Measurements from ENCODE around the gene ADGRD2. TPM values are rescaled to one million over a fixed set of nuclear protein-coding genes. Genes with fewer than 3 reads are reported as not detected.

The ADGRD2 gene
- total and polyA plus RNA-seq, 7 donors, result not detected

DNA sequence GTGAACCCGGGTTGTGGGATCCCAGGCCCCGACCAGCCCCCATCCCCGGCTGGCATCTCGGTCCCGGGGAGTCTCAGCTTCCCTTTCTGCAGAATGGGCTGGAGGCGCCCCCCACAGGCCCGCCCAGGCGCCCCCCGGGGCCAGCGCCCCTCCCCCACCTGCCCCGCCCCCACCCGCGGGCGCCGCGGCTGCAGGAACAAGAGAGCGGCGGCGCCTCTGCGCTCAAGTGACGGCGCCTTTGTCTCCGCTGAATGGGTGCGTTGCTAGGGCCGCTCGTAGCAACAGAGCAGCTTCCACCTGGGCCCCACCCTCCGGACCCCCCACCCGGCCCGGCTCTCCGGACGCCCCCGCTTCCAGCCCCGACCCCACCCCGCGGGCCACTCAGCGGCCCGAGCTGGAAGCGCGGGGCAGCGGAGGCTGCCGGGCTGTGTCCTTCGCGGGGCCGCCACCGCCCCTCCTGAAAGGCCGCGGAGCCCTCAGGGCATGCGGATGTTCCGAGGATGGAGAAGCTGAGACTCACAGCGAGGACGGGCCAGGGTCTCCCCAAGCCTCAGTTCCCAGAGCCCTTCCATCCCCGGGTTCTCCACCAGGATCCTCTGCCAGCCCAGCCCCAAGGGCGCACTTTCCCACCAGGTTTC, 27.5 kb downstream of the ADGRD2 start:
- Histone ChIP-seq H3K4me3 (peak overlapping the region in 2 of 4 donors; percentile 26 to 30), H3K9me3 (no peaks in the 10 kb centered on the region), H3K36me3 (no peaks in the 10 kb centered on the region), H3K27me3 (peaks cover 21 to 82% (median 58%) of the 10 kb centered on the region in 3 donors), H3K27ac (no peak overlapping the region), H3K4me1 (peaks cover 0 to 11% (median 10%) of the 10 kb centered on the region in 4 donors)
- TF ChIP-seq, protein P1, sequence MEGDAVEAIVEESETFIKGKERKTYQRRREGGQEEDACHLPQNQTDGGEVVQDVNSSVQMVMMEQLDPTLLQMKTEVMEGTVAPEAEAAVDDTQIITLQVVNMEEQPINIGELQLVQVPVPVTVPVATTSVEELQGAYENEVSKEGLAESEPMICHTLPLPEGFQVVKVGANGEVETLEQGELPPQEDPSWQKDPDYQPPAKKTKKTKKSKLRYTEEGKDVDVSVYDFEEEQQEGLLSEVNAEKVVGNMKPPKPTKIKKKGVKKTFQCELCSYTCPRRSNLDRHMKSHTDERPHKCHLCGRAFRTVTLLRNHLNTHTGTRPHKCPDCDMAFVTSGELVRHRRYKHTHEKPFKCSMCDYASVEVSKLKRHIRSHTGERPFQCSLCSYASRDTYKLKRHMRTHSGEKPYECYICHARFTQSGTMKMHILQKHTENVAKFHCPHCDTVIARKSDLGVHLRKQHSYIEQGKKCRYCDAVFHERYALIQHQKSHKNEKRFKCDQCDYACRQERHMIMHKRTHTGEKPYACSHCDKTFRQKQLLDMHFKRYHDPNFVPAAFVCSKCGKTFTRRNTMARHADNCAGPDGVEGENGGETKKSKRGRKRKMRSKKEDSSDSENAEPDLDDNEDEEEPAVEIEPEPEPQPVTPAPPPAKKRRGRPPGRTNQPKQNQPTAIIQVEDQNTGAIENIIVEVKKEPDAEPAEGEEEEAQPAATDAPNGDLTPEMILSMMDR (IDR thresholded peaks at IDR 0.05), result no peak
- no peak for TF ChIP-seq POLR2A (IDR thresholded peaks at IDR 0.05)
- no peak for TF ChIP-seq POLR2AphosphoS5 (IDR thresholded peaks at IDR 0.05)
- TF ChIP-seq EP300 (IDR thresholded peaks at IDR 0.05), result no peak
- intact Hi-C loops (cut with DNase I), result no loop called here
- no peak for DNase-seq
- WGBS, 2 donors, result 4 to 10% methylated on average over 53 of the region's 53 CpGs

DNA sequence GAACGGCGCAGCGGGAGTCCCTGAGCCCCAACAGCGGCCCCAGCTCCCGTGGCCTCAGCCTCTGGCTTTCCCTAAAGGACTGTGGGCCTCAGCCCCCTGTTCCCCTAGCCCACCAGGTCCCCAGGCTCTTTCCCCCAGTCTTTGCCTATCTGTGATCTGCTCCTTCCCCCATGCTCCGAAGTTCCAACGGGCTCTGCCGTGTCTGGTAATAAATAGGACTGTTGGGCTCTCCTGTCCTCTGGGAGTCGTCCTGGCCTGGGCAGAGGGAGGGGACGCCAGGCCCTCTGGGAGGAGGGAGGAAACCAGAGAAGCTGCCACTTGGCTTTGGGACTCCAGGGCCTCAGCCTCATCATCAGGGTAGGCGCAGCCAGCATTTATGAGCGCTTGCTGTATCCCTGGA, 28.1 kb downstream of the ADGRD2 start:
- H3K27ac ChIP-seq, result no peak overlapping the region
- 51 to 68% methylated on average over 12 of the region's 12 CpGs for WGBS, 2 donors
- peaks cover 21 to 87% (median 58%) of the 10 kb centered on the region in 3 donors for H3K27me3 ChIP-seq
- intact Hi-C loops (cut with DNase I), result no loop called here
- no peak overlapping the region for H3K4me3 ChIP-seq
- no peaks in the 10 kb centered on the region for H3K9me3 ChIP-seq
- no peak for DNase-seq
- TF ChIP-seq POLR2A (IDR thresholded peaks at IDR 0.05), result no peak
- TF ChIP-seq EP300 (IDR thresholded peaks at IDR 0.05), result no peak
- TF ChIP-seq, protein P1 (IDR thresholded peaks at IDR 0.05), result no peak
- no peak for TF ChIP-seq POLR2AphosphoS5 (IDR thresholded peaks at IDR 0.05)
- no peaks in the 10 kb centered on the region for H3K36me3 ChIP-seq
- H3K4me1 ChIP-seq, result peaks cover 0 to 11% (median 10%) of the 10 kb centered on the region in 4 donors

DNA sequence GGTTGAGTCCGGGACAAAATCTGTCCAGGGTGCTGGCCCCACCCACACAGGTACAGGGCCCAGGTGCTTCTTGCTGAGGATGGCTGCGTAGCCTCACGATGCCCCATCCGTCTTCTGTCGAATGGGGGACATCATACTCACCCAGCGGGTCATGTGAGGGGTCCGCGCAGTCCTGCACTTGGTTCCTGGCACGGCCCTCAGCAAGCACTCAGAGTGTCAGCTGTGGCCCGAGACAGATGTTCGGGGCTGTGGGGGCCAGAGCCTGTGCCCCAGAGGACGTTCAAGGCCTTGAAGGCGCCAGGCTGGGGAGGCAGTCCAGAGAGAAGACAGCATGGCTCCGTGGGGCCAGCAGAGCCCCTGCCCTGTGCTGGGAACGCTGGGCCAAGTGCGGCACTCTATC, 29.1 kb downstream of the ADGRD2 start:
- Histone ChIP-seq H3K36me3 (no peaks in the 10 kb centered on the region), H3K9me3 (no peaks in the 10 kb centered on the region), H3K4me1 (peaks cover 0 to 11% (median 10%) of the 10 kb centered on the region in 4 donors), H3K4me3 (no peak overlapping the region), H3K27me3 (peaks cover 21 to 85% (median 58%) of the 10 kb centered on the region in 3 donors), H3K27ac (no peak overlapping the region)
- WGBS, 2 donors, result 79 to 90% methylated on average over 16 of the region's 16 CpGs
- TF ChIP-seq POLR2AphosphoS5 (IDR thresholded peaks at IDR 0.05) (no peak), EP300 (IDR thresholded peaks at IDR 0.05) (no peak), POLR2A (IDR thresholded peaks at IDR 0.05) (no peak)
- TF ChIP-seq, protein P1 (IDR thresholded peaks at IDR 0.05), result no peak
- no peak for DNase-seq
- intact Hi-C loops (cut with DNase I), result no loop called here

DNA sequence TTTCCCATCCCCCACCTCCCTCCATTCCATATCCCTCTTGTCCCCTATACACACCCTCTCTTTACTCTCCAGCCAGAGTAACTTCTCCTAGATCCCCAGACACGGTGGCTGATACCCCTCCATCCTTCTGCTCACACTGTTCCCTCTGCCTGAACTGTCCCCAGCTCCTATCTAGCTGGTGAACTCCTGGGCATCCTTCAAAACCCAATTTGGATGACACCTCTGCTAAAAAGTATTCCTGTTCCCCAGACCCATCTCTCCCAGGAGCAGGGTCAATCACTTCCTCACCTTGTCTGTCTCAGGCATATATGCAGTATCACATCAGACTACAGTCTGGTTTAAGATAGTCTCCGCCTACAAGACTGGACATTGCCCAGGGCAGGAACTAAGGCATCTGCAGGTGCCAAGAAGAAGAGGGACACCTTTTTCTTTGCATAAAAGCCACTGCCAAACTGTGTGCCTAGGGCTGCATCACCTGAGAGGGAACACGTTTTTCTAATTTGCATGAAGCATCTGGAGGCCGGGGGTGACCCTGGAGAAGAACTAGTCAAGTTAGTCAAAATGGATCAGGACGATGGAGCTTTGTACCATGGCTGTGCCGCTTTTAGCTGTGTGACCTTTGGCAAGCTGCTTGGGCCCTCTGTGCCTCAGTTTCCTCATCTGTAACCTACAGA, 29.8 kb downstream of the ADGRD2 start:
- intact Hi-C loops (cut with DNase I), result no loop called here
- WGBS, 2 donors, result 37 to 74% methylated on average over 6 of the region's 6 CpGs
- Histone ChIP-seq H3K27me3 (peaks cover 21 to 82% (median 58%) of the 10 kb centered on the region in 3 donors), H3K27ac (no peak overlapping the region), H3K9me3 (no peaks in the 10 kb centered on the region), H3K4me1 (peaks cover 0 to 11% (median 10%) of the 10 kb centered on the region in 4 donors), H3K4me3 (no peak overlapping the region), H3K36me3 (no peaks in the 10 kb centered on the region)
- DNase-seq, result no peak
- TF ChIP-seq, protein P1 (IDR thresholded peaks at IDR 0.05), result no peak
- TF ChIP-seq POLR2A (IDR thresholded peaks at IDR 0.05) (no peak), EP300 (IDR thresholded peaks at IDR 0.05) (no peak), POLR2AphosphoS5 (IDR thresholded peaks at IDR 0.05) (no peak)
